Suprapubic skin (tissue), 4 donors: Measurements from ENCODE around the gene IPPK. TPM values are rescaled to one million over a fixed set of nuclear protein-coding genes. Genes with fewer than 3 reads are reported as not detected.

Source experiments
- DNase-seq, 2 donors: peaks; one replicate each; pipeline ENCODE4 v3.0.0-alpha.2; 2019; ENCODE audit warnings: low spot score in 2 of 2
- H3K27ac ChIP-seq: fragments of 200-600 bp; sonication (generic); one replicate; pipeline ENCODE4 v1.5.1; 2019
- H3K27me3 ChIP-seq: fragments of 200-600 bp; sonication (generic); one replicate; pipeline ENCODE4 v1.5.1; 2019
- H3K36me3 ChIP-seq: fragments of 200-600 bp; sonication (generic); one replicate; pipeline ENCODE4 v1.5.1; 2019
- H3K4me1 ChIP-seq: fragments of 200-600 bp; sonication (generic); one replicate; pipeline ENCODE4 v1.5.1; 2019
- H3K4me3 ChIP-seq: fragments of 200-600 bp; sonication (generic); one replicate; pipeline ENCODE4 v1.5.1; 2019; ENCODE audit warnings: mild to moderate bottlenecking
- H3K9me3 ChIP-seq: fragments of 200-600 bp; sonication (generic); one replicate; pipeline ENCODE4 v1.5.1; 2019
- EP300 ChIP-seq: sonication (generic); formaldehyde crosslinking; IDR thresholded peaks from one replicate; pipeline ENCODE4 v1.6.1; 2017; ENCODE audit warnings: antibody characterized with exemption
- POLR2A ChIP-seq, 2 donors: fragments of 450-650 bp; IDR thresholded peaks; one replicate each; pipeline ENCODE4 v1.6.1; 2017; ENCODE audit warnings: antibody characterized with exemption in 2 of 2, mild to moderate bottlenecking in 2 of 2, moderate library complexity in 2 of 2
- POLR2AphosphoS5 ChIP-seq, 3 donors: sonication (generic); formaldehyde crosslinking; IDR thresholded peaks; one replicate each; pipeline ENCODE4 v1.6.1; 2017; ENCODE audit warnings: antibody characterized with exemption in 3 of 3
- WGBS: methylation state at CpG from one replicate; pipeline ENCODE4 v1.1.5; 2018; 5-methylcytosine and 5-hydroxymethylcytosine counted together
- total RNA-seq, 4 donors: library from RNA; depleted of rRNA; stranded (reverse); fragments of >200 nt; gene quantifications; one replicate each; pipeline ENCODE4 v1.1.0, GENCODE V29; 2016
- TF ChIP-seq, protein P1 (sequence below), 2 donors: fragments of 200-600 bp in 1 of 2; fragments of 450-650 bp in 1 of 2; sonication (generic) in 1 of 2; IDR thresholded peaks; one replicate each; pipeline ENCODE4 v1.5.1; 2016 to 2019; ENCODE audit warnings: antibody characterized with exemption in 2 of 2, mild to moderate bottlenecking in 1 of 2, moderate library complexity in 1 of 2

The IPPK gene
- total RNA-seq, 4 donors from 2014 or later = 45.0 to 53.6 (median 50.0) TPM

DNA sequence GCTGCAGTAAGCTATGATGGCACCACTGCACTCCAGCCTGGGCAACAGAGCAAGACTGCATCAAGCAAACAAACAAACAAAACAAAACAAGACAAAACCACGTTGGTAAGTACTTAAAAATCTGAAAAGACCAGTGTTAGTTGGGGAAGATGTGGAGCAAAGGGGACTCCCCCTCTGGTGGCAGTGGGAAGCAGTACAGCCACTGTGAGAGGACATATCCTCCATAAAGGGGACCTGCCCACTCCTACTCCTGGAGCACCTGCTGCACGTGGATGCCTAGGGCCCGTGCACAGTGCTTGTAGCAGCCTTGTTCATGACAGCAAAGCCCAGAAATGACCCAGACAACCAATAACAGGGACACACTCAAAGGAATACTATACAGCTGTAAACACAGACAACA, 17.0 kb upstream of the IPPK start:
- TF ChIP-seq EP300 = no peak
- TF ChIP-seq POLR2AphosphoS5 (IDR thresholded peaks at IDR 0.05) = no peak
- H3K27me3 ChIP-seq = no peaks in the 10 kb centered on the region
- peaks cover 4% of the 10 kb centered on the region for H3K4me1 ChIP-seq
- no peak overlapping the region for H3K27ac ChIP-seq
- H3K4me3 ChIP-seq = no peak overlapping the region
- 69% methylated on average over 3 of the region's 3 CpGs for WGBS
- peaks cover 5% of the 10 kb centered on the region for H3K9me3 ChIP-seq
- H3K36me3 ChIP-seq = no peaks in the 10 kb centered on the region
- no peak for DNase-seq

DNA sequence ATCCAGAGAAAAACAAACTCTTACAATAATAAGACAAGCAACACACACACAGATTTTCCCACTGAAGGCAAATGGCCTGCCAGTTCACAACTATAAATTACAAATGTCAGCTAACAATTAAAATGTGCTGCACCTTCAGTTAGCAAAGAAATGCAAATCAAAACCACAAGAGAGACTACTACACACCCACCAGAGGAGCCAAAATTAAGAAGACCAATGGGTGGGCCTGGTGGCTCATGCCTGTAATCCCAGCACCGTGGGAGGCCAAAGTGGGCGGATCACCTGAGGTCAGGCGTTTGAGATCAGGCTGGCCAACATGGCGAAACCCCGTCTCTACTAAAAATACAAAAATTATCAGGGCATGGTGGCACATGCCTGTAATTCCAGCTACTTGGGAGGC, 15.1 kb upstream of the IPPK start:
- TF ChIP-seq POLR2AphosphoS5 (IDR thresholded peaks at IDR 0.05) (no peak), POLR2A (IDR thresholded peaks at IDR 0.05) (no peak), EP300 (no peak)
- Histone ChIP-seq H3K27me3 (no peaks in the 10 kb centered on the region), H3K9me3 (no peaks in the 10 kb centered on the region), H3K4me1 (peaks cover 21% of the 10 kb centered on the region), H3K4me3 (no peak overlapping the region), H3K36me3 (no peaks in the 10 kb centered on the region), H3K27ac (no peak overlapping the region)
- no peak for DNase-seq
- WGBS = 53% methylated on average over 5 of the region's 5 CpGs

GRCh38 chr9:92682269-92682668, 12.3 kb upstream of the IPPK start:
- DNase-seq = no peak
- Histone ChIP-seq H3K4me3 (no peak overlapping the region), H3K27me3 (no peaks in the 10 kb centered on the region), H3K4me1 (peaks cover 36% of the 10 kb centered on the region), H3K27ac (peak overlapping the region; percentile 95), H3K36me3 (no peaks in the 10 kb centered on the region), H3K9me3 (no peaks in the 10 kb centered on the region)
- 97% methylated on average over 8 of the region's 8 CpGs for WGBS
- TF ChIP-seq EP300 (no peak), POLR2AphosphoS5 (IDR thresholded peaks at IDR 0.05) (no peak), POLR2A (IDR thresholded peaks at IDR 0.05) (no peak)
- TF ChIP-seq, protein P1, sequence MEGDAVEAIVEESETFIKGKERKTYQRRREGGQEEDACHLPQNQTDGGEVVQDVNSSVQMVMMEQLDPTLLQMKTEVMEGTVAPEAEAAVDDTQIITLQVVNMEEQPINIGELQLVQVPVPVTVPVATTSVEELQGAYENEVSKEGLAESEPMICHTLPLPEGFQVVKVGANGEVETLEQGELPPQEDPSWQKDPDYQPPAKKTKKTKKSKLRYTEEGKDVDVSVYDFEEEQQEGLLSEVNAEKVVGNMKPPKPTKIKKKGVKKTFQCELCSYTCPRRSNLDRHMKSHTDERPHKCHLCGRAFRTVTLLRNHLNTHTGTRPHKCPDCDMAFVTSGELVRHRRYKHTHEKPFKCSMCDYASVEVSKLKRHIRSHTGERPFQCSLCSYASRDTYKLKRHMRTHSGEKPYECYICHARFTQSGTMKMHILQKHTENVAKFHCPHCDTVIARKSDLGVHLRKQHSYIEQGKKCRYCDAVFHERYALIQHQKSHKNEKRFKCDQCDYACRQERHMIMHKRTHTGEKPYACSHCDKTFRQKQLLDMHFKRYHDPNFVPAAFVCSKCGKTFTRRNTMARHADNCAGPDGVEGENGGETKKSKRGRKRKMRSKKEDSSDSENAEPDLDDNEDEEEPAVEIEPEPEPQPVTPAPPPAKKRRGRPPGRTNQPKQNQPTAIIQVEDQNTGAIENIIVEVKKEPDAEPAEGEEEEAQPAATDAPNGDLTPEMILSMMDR (IDR thresholded peaks at IDR 0.05) = no peak

GRCh38 chr9:92680166-92681119, 10.5 kb upstream of the IPPK start:
- Histone ChIP-seq H3K36me3 (no peaks in the 10 kb centered on the region), H3K27ac (peak overlapping the region; percentile 95), H3K4me3 (peak overlapping the region; percentile 17), H3K9me3 (no peaks in the 10 kb centered on the region), H3K4me1 (peaks cover 36% of the 10 kb centered on the region), H3K27me3 (no peaks in the 10 kb centered on the region)
- TF ChIP-seq POLR2A (IDR thresholded peaks at IDR 0.05) = no peak
- TF ChIP-seq POLR2AphosphoS5 (IDR thresholded peaks at IDR 0.05) = peak in 2 of 3 donors; percentile 22 to 54
- TF ChIP-seq, protein P1 (IDR thresholded peaks at IDR 0.05) = no peak
- no peak for DNase-seq
- 56% methylated on average over 9 of the region's 12 CpGs for WGBS

GRCh38 chr9:92679413-92680165, 9.7 kb upstream of the IPPK start:
- no peaks in the 10 kb centered on the region for H3K27me3 ChIP-seq
- H3K36me3 ChIP-seq = no peaks in the 10 kb centered on the region
- TF ChIP-seq, protein P1 (IDR thresholded peaks at IDR 0.05) = no peak
- TF ChIP-seq POLR2AphosphoS5 (IDR thresholded peaks at IDR 0.05) (no peak), EP300 (no peak)
- no peaks in the 10 kb centered on the region for H3K9me3 ChIP-seq
- H3K27ac ChIP-seq = peak overlapping the region; percentile 95
- 67% methylated on average over 14 of the region's 14 CpGs for WGBS
- DNase-seq = no peak
- H3K4me3 ChIP-seq = no peak overlapping the region
- H3K4me1 ChIP-seq = peaks cover 36% of the 10 kb centered on the region

GRCh38 chr9:92671323-92671722, 1.4 kb upstream of the IPPK start:
- H3K36me3 ChIP-seq = no peaks in the 10 kb centered on the region
- 38% methylated on average over 4 of the region's 4 CpGs for WGBS
- no peaks in the 10 kb centered on the region for H3K27me3 ChIP-seq
- TF ChIP-seq POLR2AphosphoS5 (IDR thresholded peaks at IDR 0.05) (peak in 1 of 3 donors; percentile 36), EP300 (no peak)
- peaks cover 40% of the 10 kb centered on the region for H3K4me1 ChIP-seq
- peak; percentile 76 to 80 for DNase-seq
- H3K27ac ChIP-seq = peak overlapping the region; percentile 97
- H3K9me3 ChIP-seq = no peaks in the 10 kb centered on the region
- peak overlapping the region; percentile 95 for H3K4me3 ChIP-seq
